Right atrium auricular region (tissue), 2 donors: ENCODE results near the gene ZNF747. TPM values are rescaled to one million over a fixed set of nuclear protein-coding genes. Genes with fewer than 3 reads are reported as not detected.

Source experiments
- DNase-seq: peaks from one replicate; pipeline ENCODE4 v3.0.0-alpha.2; 2019; ENCODE audit warnings: low spot score
- H3K27ac ChIP-seq, 2 donors: fragments of 200-600 bp; sonication (generic); 1 replicate in 1 of 2; 2 replicates in 1 of 2; pipeline ENCODE4 v1.5.1; 2016 to 2019
- H3K27me3 ChIP-seq, 2 donors: fragments of 200-600 bp; sonication (generic); one replicate each; pipeline versions ENCODE4 v1.5.1 to v1.6.0; 2017 to 2019
- H3K36me3 ChIP-seq: fragments of 200-600 bp; sonication (generic); one replicate; pipeline ENCODE4 v1.5.1; 2016
- H3K4me1 ChIP-seq, 2 donors: fragments of 200-600 bp; sonication (generic); one replicate each; pipeline versions ENCODE4 v1.5.1 to v1.6.0; 2017 to 2019
- H3K4me3 ChIP-seq, 2 donors: fragments of 200-600 bp; sonication (generic); 1 replicate in 1 of 2; 2 replicates in 1 of 2; pipeline ENCODE4 v1.5.1; 2017 to 2019; ENCODE audit warnings: mild to moderate bottlenecking in 1 of 2, moderate library complexity in 1 of 2
- H3K9me3 ChIP-seq, 2 donors: fragments of 200-600 bp; sonication (generic); one replicate each; pipeline ENCODE4 v1.5.1; 2019
- CTCF ChIP-seq, 2 donors: fragments of 200-600 bp; sonication (generic); IDR thresholded peaks; one replicate each; pipeline ENCODE4 v1.5.1; 2019; ENCODE audit warnings: antibody characterized with exemption in 2 of 2
- total RNA-seq, 2 donors: library from RNA; depleted of rRNA; stranded (reverse); fragments of >200 nt; gene quantifications; one replicate each; pipeline ENCODE4 v1.1.0, GENCODE V29; 2016

ZNF747 gene
- total RNA-seq, 2 donors from 2014 or later: 13.3 to 16.2 TPM

- peak; percentile 84 for DNase-seq
- peaks cover 0 to 47% of the 10 kb centered on the region in 2 donors for H3K4me1 ChIP-seq
These were observed 1.1 kb upstream of the ZNF747 start for GRCh38 chr16:30535777-30536190.

DNA sequence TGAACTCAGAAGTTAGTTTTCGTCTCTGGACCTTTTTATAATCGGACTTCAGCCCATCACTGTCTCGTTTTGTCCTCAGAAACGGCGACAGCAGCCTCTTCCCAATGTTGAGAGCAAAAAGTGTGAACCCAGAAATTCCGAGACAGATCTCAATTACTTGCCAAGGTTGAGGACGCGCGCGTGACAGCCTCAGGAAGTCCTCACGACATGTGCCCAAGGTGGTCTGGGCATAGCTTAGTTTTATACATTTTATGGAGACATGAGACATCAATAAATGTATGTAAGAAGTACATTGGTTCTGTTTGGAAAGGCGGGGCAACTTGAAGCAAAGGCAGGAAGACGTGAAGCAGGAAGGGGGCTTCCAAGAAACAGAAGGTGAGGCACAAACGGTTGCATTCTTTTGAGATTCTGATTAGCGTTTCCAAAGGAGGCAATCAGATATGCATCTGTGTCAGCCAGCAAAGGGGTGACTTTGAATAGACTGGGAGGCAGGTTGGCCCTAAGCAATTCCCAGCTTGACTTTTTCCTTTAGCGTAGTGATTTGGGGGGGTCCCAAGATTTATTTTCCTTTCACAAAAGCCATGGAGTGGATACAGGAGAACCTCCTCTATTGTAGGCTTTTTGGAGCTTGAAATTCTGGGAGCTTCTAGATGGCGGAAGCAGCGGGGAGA is 583 bp upstream of the ZNF747 start:
- no peaks in the 10 kb centered on the region for H3K27me3 ChIP-seq
- H3K27ac ChIP-seq: peak overlapping the region; percentile 91 to 98
- DNase-seq: no peak
- peak overlapping the region; percentile 71 to 82 for H3K4me3 ChIP-seq
- TF ChIP-seq CTCF (IDR thresholded peaks at IDR 0.05): no peak
- H3K4me1 ChIP-seq: peaks cover 0 to 43% of the 10 kb centered on the region in 2 donors
- H3K36me3 ChIP-seq: peaks cover 20% of the 10 kb centered on the region
- H3K9me3 ChIP-seq: no peaks in the 10 kb centered on the region

More at GRCh38 chr16:30535777-30536190, 1.1 kb upstream of the ZNF747 start:
- TF ChIP-seq CTCF (IDR thresholded peaks at IDR 0.05): peak in 1 of 2 donors; percentile 74
- Histone ChIP-seq H3K4me3 (peak overlapping the region; percentile 71 to 82), H3K27ac (peak overlapping the region; percentile 91 to 98), H3K27me3 (no peaks in the 10 kb centered on the region), H3K9me3 (no peaks in the 10 kb centered on the region), H3K36me3 (peaks cover 20% of the 10 kb centered on the region)

DNA sequence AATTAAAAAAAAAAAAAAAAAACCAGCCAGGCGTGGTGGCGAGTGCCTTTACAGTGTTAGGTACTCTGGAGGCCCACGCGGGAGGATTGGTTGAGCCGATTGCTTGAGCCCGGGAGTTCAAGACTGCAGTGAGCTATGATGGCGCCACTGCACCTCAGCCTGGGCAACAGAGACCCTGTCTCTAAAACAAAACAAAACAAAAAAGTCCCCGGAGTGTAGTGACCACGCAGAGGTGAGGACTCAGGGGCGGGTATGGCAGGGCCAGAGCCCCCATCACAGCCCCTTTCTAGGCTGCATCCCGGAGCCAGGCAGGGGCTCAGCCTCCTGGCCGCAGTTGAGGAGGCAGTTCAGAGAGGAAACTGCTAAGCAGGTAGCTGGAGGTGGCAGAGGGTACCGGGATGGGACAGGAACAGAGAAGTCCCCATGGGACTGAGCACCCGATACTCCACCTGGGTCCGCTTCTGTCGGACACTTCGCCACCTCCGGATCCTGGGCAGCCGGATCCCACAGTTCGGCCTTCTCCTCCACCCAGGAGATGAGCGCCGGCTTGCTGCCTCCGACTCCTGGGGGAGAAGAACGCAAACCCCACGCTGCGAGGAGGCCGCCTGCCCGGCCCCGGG is 800 bp downstream of the ZNF747 start:
- no peak for DNase-seq
- peaks cover 20% of the 10 kb centered on the region for H3K36me3 ChIP-seq
- peaks cover 0 to 29% of the 10 kb centered on the region in 2 donors for H3K4me1 ChIP-seq
- peak overlapping the region; percentile 91 to 98 for H3K27ac ChIP-seq
- H3K27me3 ChIP-seq: no peaks in the 10 kb centered on the region
- no peak for TF ChIP-seq CTCF (IDR thresholded peaks at IDR 0.05)
- peak overlapping the region; percentile 71 to 82 for H3K4me3 ChIP-seq
- no peaks in the 10 kb centered on the region for H3K9me3 ChIP-seq

DNA sequence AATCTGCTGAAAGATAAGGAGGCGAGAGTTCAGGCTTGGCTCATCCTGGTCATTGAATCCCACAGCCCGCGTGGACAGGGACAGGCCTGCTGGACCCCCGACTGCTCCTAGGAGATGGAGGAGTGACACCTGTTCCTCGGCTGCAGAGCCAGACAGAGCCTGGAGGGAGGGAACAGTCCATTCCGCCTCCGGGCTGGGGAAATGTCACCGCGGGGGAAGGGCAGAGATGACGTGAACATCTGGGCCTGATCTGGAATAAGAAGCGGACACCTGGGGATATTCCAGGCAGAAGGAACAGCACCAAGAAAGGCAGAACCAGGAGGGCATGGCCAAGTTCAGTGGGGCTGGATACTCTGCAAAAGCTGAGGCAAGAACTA is 1.5 kb downstream of the ZNF747 start:
- TF ChIP-seq CTCF (IDR thresholded peaks at IDR 0.05): no peak

DNA sequence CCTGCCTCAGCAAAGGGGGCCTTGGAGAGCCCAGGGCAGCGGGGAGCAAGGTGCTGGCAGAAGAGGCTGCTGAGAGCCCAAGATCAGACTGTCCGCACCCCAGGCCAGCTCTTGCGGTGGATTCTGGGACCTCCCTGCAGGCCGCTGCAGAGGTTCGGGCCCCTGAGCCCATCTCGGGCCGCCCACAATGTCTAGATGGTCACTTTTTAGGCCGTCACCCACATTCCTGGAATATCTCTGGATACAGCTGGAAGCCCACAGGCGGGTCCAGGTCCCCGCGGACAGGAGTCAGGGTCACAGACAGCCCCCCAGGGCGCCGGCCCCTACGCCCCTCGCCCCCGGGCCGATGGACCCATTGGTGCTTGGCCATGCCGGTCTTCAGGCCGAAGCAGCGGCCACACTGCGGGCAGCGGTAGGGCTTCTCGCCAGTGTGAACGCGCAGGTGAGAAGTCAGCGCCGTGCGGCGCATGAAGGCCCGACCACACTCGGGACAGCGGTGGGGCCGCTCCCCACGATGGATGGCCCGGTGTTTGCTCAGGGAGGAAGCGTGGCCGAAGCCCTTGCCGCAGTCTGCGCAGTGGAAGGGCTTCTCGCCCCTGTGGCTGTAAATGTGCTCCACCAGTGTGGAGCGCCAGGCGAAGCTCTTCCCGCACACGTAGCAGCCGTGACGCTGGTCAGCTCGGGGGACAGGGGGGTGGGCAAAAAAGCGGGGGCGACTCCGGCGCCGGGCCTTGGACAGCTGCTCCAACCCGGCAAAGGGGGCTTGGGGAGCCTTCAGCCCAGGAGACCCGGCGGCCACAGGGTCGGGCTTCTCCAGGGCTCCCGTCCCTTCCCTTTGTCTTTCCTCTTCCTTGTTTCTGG is 2.1 kb downstream of the ZNF747 start:
- Histone ChIP-seq H3K9me3 (no peaks in the 10 kb centered on the region), H3K27me3 (no peaks in the 10 kb centered on the region), H3K36me3 (peaks cover 20% of the 10 kb centered on the region), H3K27ac (peak overlapping the region in 1 of 2 donors; percentile 91), H3K4me3 (no peak overlapping the region), H3K4me1 (peaks cover 0 to 33% of the 10 kb centered on the region in 2 donors)
- no peak for DNase-seq
- TF ChIP-seq CTCF (IDR thresholded peaks at IDR 0.05): no peak

More for the DNA sequence above, 1.5 kb downstream of the ZNF747 start:
- H3K9me3 ChIP-seq: no peaks in the 10 kb centered on the region
- H3K36me3 ChIP-seq: peaks cover 20% of the 10 kb centered on the region
- no peaks in the 10 kb centered on the region for H3K27me3 ChIP-seq
- no peak for DNase-seq
- peak overlapping the region in 1 of 2 donors; percentile 91 for H3K27ac ChIP-seq
- H3K4me3 ChIP-seq: no peak overlapping the region
- peaks cover 0 to 27% of the 10 kb centered on the region in 2 donors for H3K4me1 ChIP-seq
